Measurements from ENCODE around the gene TMEM40.

GRCh38 chr3:12780751-12781150 lies 21.7 kb upstream of the TMEM40 start:
- TF ChIP-seq CTCF (IDR thresholded peaks at IDR 0.05; ENCODE audit: borderline replicate concordance, extremely low read depth, low read length, poor library complexity, severe bottlenecking) (no peak), EZH2 (IDR thresholded peaks at IDR 0.05; ENCODE audit: borderline replicate concordance, low read depth, low read length, severe bottlenecking) (no peak)
